GM12874 (cell line): ENCODE data around the gene SSTR3.

Experiments used
- TF ChIP-seq, protein P1 (sequence below): IDR thresholded peaks from 2 replicates; pipeline ENCODE4 v1.5.1; 2011; ENCODE audit warnings: low read depth, mild to moderate bottlenecking, control low read depth, low read length, moderate library complexity; ENCODE audit not compliant: insufficient read depth

Gene SSTR3

DNA sequence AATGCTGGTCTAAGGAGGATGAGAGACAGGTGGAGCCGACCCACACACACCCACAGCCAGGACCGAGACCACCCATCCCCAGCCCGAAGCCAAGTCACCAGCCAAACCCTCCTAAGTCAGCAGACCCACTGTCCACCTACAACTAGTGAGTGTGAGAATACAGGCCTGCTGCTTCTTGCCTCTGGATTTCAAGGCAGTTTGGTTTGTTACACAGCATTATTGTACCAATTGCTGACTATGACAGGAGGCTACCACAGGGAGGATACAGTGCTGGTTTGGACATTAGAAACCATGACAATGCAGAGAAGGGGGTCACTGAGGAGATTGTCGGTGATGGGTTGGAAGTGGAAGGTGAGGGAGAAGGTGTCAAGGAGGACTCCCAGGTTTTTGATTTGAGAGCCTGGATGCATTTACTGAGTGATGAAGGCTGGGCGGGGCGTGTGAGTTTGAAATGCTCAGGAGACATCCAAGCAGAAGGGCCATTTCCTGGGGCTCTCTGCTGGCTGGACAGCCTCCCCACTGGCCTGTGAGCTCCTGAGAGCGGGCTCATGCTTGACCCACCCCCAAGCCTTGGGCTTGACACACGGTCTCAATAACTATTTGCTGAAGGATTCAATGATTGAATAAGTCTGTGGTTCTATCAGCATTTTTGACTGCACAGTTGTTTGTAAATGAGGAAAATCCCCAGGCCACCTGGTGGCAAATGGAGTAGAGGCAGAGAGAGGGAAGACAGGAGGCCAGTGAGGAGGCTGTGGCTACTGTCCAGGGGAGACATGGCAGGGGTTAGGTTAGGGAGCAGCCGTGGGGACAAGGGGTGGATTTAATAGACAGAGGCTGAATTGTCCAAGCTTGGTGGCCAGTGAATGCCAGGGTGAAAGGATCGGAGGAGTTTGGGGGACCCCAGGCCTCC lies 9.4 kb upstream of the SSTR3 start:
- TF ChIP-seq, protein P1, sequence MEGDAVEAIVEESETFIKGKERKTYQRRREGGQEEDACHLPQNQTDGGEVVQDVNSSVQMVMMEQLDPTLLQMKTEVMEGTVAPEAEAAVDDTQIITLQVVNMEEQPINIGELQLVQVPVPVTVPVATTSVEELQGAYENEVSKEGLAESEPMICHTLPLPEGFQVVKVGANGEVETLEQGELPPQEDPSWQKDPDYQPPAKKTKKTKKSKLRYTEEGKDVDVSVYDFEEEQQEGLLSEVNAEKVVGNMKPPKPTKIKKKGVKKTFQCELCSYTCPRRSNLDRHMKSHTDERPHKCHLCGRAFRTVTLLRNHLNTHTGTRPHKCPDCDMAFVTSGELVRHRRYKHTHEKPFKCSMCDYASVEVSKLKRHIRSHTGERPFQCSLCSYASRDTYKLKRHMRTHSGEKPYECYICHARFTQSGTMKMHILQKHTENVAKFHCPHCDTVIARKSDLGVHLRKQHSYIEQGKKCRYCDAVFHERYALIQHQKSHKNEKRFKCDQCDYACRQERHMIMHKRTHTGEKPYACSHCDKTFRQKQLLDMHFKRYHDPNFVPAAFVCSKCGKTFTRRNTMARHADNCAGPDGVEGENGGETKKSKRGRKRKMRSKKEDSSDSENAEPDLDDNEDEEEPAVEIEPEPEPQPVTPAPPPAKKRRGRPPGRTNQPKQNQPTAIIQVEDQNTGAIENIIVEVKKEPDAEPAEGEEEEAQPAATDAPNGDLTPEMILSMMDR, result no peak

DNA sequence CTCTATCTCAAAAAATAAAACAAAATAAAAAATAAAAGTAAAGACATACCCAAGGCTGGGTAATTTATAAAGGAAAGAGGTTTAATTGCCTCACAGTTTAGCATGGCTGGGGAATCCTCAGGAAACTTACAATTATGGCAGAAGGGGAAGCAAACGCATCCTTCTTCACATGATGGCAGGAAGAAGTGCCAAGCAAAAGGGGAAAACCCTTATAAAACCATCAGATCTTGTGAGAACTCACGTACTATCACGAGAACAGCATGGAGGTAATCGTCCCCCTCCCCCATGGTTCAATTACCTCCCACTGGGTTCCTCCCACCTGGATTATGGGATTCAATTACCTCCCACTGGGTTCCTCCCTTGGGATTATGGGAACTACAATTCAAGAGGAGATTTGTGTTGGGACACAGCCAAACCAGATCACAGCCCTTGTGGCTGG lies 8.3 kb upstream of the SSTR3 start:
- TF ChIP-seq, protein P1, result no peak

DNA sequence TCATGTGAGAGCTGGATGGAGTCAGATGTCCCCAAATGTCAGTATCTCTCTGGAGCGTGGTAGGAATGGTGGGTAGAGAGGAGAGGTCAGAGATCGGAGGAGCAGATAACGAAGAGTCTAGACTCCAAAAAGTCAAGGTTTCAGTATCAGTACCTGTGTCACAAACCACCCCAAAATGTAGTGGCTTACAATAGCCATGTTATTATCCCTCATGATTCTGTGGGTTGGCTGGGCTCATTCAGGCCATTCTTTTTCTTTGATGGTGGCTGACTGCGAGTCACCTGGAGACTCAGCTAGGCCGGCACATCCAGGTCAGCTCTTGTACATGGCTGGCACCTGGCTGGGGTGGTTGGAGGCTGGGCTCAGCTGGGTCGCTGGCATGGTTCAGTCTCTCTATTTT lies 7.3 kb upstream of the SSTR3 start:
- TF ChIP-seq, protein P1, result no peak

DNA sequence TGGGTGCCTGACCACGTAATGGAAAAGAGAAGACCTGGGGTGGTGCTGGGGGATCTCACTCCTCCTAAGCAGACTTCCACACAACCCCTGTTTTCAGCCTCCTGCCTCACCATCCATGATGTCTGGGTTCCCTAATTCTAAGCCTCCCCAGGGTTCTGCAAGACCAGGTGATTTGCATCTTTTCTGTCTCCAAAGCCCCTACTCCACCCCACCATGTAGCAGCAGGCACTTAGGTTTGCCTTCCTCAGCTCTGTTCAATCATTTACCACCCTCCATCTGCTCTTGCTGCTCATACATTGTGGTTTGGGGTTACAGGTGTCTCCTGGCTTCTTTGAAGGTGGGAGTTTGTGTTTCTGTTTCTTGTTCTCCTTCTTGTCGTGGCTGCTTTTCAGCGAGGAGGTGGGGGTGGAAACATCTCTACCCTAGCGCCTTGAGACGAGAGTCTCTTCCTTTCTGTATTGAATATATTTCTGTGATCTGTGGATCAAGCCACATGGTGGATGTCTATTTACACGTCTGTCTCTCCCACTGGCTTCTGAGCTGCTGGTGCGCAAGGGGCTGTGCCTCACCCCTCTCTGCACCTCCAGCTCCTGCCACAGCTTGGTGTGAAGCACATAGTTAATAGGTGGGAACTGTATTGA lies 6.6 kb upstream of the SSTR3 start:
- TF ChIP-seq, protein P1, result no peak

DNA sequence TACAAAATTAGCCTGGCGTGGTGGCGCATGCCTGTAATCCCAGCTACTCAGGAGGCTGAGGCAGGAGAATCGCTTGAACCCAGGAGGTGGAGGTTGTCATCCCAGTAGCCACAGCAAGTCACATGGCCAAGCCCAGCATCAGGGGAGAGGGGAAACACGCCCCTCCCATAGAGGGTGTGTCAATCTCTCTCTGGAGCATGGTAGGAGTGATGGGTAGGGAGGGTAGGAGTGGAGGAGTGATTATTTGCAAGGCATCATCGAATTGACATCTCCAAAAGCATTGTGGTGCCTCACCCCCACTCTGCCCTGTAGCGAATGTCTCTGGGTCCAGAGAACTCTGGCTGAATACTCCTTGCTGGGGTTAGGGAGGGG lies 6.1 kb upstream of the SSTR3 start:
- TF ChIP-seq, protein P1, result no peak

DNA sequence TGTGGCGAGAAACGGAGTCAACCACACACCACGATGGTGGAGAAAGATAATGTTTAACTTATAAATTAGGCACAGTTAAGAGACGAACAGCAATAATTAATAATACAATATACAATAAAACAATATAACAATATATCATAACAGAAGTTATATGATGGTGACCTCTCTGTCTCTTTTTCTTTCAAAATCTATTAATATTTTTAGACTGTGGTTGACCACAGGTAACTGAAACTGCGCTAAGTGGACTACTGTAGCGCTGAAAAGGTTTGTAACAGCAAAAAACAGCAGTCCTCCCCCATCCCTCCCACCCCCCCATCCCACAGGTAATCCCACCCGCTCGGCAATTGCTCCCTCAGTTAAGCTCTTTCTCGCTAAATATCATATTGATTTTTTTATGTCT lies 3.6 kb upstream of the SSTR3 start:
- TF ChIP-seq, protein P1, result no peak

DNA sequence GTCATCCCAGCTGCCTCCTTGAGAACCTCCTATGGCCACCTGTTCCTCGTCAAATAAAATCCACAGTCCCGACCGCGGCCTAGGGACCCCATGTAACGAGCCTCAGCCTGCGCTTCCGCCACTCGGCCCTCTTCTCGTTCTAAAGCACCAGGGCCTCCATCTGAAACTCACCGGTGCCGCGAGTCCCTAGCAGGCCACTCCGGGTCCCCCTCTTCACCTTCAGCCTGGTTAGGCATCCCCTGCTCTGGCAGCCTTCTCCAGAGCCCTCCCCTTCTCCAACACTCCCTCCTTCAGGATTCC lies 2.4 kb upstream of the SSTR3 start:
- TF ChIP-seq, protein P1, result no peak
